GM21381 (cell line): ENCODE results near the gene GREB1.

Source experiments
- ATAC-seq: cut with Tn5 transposase; IDR thresholded peaks from one replicate; pipeline ENCODE4 v1.9.1; 2021; ENCODE audit warnings: mild to moderate bottlenecking, moderate library complexity; ENCODE audit not compliant: unreplicated experiment

GREB1 gene

GRCh38 chr2:11559066-11559785, 25.4 kb downstream of the GREB1 start:
- ATAC-seq, result no peak

- ATAC-seq, result no peak
These were observed 25.9 kb downstream of the GREB1 start for GRCh38 chr2:11559786-11560155.

- no peak for ATAC-seq
These were observed 27.0 kb downstream of the GREB1 start for GRCh38 chr2:11560806-11561205.

GRCh38 chr2:11562011-11562410, 28.2 kb downstream of the GREB1 start:
- no peak for ATAC-seq

- ATAC-seq, result no peak
These were observed 28.6 kb downstream of the GREB1 start for GRCh38 chr2:11562476-11562875.

- ATAC-seq, result no peak
These were observed 30.2 kb downstream of the GREB1 start for GRCh38 chr2:11563784-11564666.

GRCh38 chr2:11564816-11565567, 31.1 kb downstream of the GREB1 start:
- ATAC-seq, result no peak

GRCh38 chr2:11566383-11566782, 32.5 kb downstream of the GREB1 start:
- ATAC-seq, result no peak

GRCh38 chr2:11567631-11568031, 33.8 kb downstream of the GREB1 start:
- ATAC-seq, result no peak

GRCh38 chr2:11568436-11568835, 34.6 kb downstream of the GREB1 start:
- no peak for ATAC-seq

GRCh38 chr2:11569636-11570035, 35.8 kb downstream of the GREB1 start:
- ATAC-seq, result no peak

GRCh38 chr2:11571170-11571569, 37.3 kb downstream of the GREB1 start:
- ATAC-seq, result no peak

- ATAC-seq, result no peak
These were observed 39.2 kb downstream of the GREB1 start for GRCh38 chr2:11572996-11573395.

- no peak for ATAC-seq
These were observed 39.8 kb downstream of the GREB1 start for GRCh38 chr2:11573418-11574175.

GRCh38 chr2:11574176-11575046, 40.6 kb downstream of the GREB1 start:
- no peak for ATAC-seq

- no peak for ATAC-seq
These were observed 42.6 kb downstream of the GREB1 start for GRCh38 chr2:11576398-11576797.

GRCh38 chr2:11577101-11577883, 43.4 kb downstream of the GREB1 start:
- no peak for ATAC-seq

- ATAC-seq, result no peak
These were observed 44.5 kb downstream of the GREB1 start for GRCh38 chr2:11578081-11578948.
